NCI-H226 (cell line): ENCODE data around the gene TIAM2.
"Not testable (repeated sequence)": the region's sequence is repeated elsewhere in the genome, so short reads cannot be mapped to it uniquely, and the experiment has no call there.

ENCODE experiments used
- DNase-seq: peaks from one replicate; pipeline ENCODE4 v3.0.0-alpha.2; 2015

Gene TIAM2

GRCh38 chr6:154993026-154993425, 2.1 kb upstream of the TIAM2 start:
- peak; percentile 28 for DNase-seq

GRCh38 chr6:154993710-154994109, 1.4 kb upstream of the TIAM2 start:
- no peak for DNase-seq

- no peak for DNase-seq
These were observed 270 bp upstream of the TIAM2 start for GRCh38 chr6:154994836-154995253.

- DNase-seq = no peak
These were observed 988 bp downstream of the TIAM2 start for GRCh38 chr6:154996016-154996590.

- peak; percentile 75 for DNase-seq
These were observed 1.8 kb downstream of the TIAM2 start for GRCh38 chr6:154996841-154997311.

- no peak for DNase-seq
These were observed 3.7 kb downstream of the TIAM2 start for GRCh38 chr6:154998855-154999254.

- DNase-seq = no peak
These were observed 6.4 kb downstream of the TIAM2 start for GRCh38 chr6:155001482-155001881.

- no peak for DNase-seq
These were observed 6.8 kb downstream of the TIAM2 start for GRCh38 chr6:155001934-155002333.

- DNase-seq = no peak
These were observed 8.4 kb downstream of the TIAM2 start for GRCh38 chr6:155003476-155003875.

GRCh38 chr6:155004017-155004416, 8.9 kb downstream of the TIAM2 start:
- no peak for DNase-seq

GRCh38 chr6:155004576-155005372, 9.7 kb downstream of the TIAM2 start:
- DNase-seq = no peak

- no peak for DNase-seq
These were observed 13.5 kb downstream of the TIAM2 start for GRCh38 chr6:155008625-155009024.

GRCh38 chr6:155010940-155011339, 15.8 kb downstream of the TIAM2 start:
- DNase-seq = no peak

GRCh38 chr6:155011809-155012291, 16.7 kb downstream of the TIAM2 start:
- DNase-seq = no peak

- DNase-seq = no peak
These were observed 18.4 kb downstream of the TIAM2 start for GRCh38 chr6:155013457-155013876.

- no peak for DNase-seq
These were observed 19.0 kb downstream of the TIAM2 start for GRCh38 chr6:155014137-155014536.

GRCh38 chr6:155014670-155015300, 19.7 kb downstream of the TIAM2 start:
- DNase-seq = peak; percentile 60

- not testable (repeated sequence) for DNase-seq
These were observed 23.3 kb downstream of the TIAM2 start for GRCh38 chr6:155018415-155018814.

GRCh38 chr6:155021680-155022079, 26.6 kb downstream of the TIAM2 start:
- DNase-seq = no peak

GRCh38 chr6:155022721-155023120, 27.6 kb downstream of the TIAM2 start:
- DNase-seq = no peak

- DNase-seq = no peak
These were observed 28.6 kb downstream of the TIAM2 start for GRCh38 chr6:155023717-155024116.

- DNase-seq = no peak
These were observed 29.4 kb downstream of the TIAM2 start for GRCh38 chr6:155024391-155025027.

GRCh38 chr6:155026022-155026705, 31.0 kb downstream of the TIAM2 start:
- DNase-seq = peak; percentile 94
